Erythroblast (primary cell): ENCODE results near the gene MAT1A.

Experiments
- GATA1 ChIP-seq: IDR thresholded peaks from 2 replicates; pipeline ENCODE4 v1.6.1; 2011; ENCODE audit warnings: low read depth, mild to moderate bottlenecking, control low read depth, low read length, moderate library complexity
- POLR2A ChIP-seq: IDR thresholded peaks from 2 replicates; pipeline ENCODE4 v1.6.1; 2011; ENCODE audit warnings: mild to moderate bottlenecking, low read length

GRCh38 chr10:80333983-80334382, 44.5 kb upstream of the MAT1A start:
- TF ChIP-seq POLR2A (no peak), GATA1 (no peak)
